LHCN-M2 (cell line): Measurements from ENCODE around the gene KATNB1. TPM values are rescaled to one million over a fixed set of nuclear protein-coding genes. Genes with fewer than 3 reads are reported as not detected.

ENCODE experiments used
- DNase-seq: peaks from one replicate; pipeline ENCODE4 v3.0.0-alpha.2; 2012; ENCODE audit warnings: low read depth
- polyA plus RNA-seq: library from polyadenylated mRNA; unstranded; fragments of >200 nt; gene quantifications from one replicate; pipeline ENCODE4 v1.2.1, GENCODE V29; 2012; ENCODE audit warnings: missing spikeins
- total RNA-seq: library from RNA; depleted of rRNA; stranded (reverse); fragments of >200 nt; gene quantifications from 2 replicates; pipeline ENCODE4 v1.2.3, GENCODE V29; 2014; rRNA removed

The KATNB1 gene, protein sequence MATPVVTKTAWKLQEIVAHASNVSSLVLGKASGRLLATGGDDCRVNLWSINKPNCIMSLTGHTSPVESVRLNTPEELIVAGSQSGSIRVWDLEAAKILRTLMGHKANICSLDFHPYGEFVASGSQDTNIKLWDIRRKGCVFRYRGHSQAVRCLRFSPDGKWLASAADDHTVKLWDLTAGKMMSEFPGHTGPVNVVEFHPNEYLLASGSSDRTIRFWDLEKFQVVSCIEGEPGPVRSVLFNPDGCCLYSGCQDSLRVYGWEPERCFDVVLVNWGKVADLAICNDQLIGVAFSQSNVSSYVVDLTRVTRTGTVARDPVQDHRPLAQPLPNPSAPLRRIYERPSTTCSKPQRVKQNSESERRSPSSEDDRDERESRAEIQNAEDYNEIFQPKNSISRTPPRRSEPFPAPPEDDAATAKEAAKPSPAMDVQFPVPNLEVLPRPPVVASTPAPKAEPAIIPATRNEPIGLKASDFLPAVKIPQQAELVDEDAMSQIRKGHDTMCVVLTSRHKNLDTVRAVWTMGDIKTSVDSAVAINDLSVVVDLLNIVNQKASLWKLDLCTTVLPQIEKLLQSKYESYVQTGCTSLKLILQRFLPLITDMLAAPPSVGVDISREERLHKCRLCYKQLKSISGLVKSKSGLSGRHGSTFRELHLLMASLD
- total RNA-seq = 23.4 and 23.7 TPM in 2 replicates
- 15.8 TPM for polyA plus RNA-seq

DNA sequence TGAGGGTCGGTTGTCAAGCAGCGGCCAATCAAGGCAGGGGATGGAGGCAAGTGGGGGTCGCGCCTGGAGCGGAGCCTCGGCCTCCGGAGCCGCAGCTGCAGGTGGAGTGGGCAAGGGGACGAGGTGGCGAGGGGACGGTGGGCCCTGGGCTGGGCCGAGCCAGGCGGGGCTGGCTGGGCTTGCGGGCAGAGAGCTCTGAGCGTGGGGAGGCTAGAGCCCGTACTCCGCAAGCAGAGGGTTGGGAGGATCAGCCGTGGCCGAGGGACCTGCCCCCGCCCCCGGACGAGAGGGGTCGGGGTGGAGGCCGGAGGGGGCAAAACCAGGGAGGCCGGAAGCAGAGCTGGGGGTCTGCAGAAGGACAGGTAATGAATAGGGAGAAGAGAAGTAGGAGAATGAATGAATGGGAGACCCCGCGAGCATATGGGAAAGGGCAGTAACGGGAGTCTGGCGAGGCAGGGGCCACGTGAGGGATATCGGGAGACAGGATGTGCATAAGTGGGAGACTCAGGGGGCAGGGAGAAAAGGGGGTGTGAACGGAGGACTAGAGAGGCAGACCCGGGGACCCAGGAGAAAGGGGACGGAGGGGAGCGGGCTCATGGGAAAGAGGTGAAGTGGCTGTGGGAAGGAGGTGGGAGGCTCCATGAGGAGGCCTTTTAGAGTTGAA is at the start of gene KATNB1:
Gene KATNB1 (plus strand): TSS at position 16 of the 664 bp plus-strand sequence. CDS start 1,474 bp downstream, outside the sequence.
- no peak for DNase-seq

DNA sequence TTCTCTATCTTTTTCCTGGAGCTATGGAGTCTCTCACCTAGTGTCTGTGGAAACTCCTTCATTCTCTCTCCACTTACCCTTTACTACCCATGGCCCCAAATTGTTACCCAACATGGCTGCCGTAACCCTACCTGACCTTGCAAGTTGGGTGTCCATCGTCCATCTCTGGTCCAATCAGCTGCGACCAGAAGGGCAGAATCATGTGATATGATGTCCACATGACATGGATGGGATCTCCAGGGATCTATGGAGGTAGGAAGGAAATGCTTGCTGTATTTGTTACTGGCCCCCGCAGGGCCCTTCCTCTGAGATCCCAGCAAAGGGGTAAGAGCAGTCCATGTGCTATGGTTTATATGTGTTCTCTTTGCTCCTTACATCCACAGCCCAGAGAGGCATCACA is 49.0 kb upstream of the KATNB1 start:
- no peak for DNase-seq

DNA sequence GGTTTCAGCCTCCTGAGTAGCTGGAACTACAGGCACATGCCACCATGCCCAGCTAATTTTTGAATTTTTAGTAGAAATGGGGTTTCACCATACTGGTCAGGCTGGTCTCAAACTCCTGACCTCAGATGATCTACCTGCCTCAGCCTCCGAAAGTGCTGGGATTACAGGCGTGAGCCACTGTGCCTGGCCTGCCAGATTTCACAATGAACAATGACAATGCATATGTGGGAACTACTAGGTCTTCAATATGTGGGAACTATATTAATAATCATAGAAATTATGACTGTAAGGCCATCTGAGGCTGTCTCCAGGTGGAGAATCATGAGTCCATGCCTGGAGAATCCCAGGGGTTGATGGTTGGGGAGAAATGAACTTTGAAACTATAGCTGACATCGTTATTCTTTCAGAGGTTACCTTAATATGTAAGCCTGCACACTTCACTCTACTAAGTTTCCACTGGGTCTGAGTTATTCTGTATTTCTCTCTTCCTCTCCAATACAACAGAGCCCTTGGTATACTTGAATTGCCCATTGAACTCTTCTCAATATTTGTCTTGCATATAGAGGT is 48.1 kb upstream of the KATNB1 start:
- no peak for DNase-seq

DNA sequence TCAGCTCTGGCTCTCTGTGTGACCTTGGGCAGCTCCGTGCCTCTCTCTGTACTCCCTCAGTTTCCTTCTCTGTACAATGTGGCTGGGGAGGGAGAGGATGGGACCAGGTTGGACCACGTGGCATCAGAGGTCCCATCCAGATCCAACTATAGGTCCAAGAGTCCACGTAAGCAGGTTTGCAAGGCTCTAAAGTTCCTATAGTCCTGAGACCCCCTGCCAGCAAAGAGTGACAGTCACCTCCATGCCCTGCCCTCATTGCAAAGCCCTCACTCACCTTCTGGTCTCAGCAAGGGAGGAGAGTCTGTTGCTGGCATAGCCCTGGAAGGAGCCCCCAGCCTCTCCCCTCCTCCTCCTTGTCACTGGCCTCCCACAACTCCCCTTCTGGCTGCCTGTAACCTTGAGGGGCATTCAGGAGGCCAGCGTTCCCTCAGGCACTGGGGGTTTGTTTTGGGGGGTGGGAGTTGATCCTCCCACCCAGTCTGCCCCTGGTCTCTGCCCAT is 47.0 kb upstream of the KATNB1 start:
- DNase-seq = no peak

DNA sequence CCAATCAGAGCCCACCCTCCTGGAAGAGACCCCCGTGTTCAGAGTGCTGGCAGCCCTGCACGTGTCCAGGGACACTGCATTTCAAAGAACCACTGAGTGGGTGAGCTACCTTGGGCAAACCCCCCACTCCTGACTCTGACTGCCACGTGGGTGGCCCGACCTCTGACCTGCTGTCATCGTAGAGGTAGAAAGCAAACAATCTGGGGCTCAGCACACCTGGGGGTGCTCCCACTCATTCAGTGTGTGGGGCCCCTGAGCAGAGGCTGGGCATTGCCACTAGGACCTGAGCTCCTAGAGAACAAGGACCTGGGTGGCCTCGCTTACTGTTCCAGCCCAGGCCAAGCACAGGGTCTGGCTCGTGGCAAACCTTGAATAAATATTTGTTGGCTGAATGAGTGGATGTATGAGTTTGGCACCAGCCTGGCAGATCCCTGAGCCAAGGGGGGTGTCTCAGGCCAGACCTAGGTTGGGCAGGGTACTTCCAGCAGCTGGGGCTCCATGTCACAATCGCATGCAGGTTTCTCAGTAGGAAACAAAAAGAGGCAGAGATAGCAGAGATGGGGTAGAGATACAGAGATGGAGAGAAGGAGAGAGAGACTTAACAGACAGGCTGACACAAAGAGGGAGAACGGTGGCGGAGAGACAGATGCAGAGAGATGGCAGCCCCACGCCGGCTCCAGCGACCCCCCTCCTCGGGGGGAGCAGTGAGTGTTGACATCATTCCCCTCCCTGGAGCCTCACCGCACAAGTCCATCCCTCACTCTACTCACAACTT is 46.4 kb upstream of the KATNB1 start:
- no peak for DNase-seq

DNA sequence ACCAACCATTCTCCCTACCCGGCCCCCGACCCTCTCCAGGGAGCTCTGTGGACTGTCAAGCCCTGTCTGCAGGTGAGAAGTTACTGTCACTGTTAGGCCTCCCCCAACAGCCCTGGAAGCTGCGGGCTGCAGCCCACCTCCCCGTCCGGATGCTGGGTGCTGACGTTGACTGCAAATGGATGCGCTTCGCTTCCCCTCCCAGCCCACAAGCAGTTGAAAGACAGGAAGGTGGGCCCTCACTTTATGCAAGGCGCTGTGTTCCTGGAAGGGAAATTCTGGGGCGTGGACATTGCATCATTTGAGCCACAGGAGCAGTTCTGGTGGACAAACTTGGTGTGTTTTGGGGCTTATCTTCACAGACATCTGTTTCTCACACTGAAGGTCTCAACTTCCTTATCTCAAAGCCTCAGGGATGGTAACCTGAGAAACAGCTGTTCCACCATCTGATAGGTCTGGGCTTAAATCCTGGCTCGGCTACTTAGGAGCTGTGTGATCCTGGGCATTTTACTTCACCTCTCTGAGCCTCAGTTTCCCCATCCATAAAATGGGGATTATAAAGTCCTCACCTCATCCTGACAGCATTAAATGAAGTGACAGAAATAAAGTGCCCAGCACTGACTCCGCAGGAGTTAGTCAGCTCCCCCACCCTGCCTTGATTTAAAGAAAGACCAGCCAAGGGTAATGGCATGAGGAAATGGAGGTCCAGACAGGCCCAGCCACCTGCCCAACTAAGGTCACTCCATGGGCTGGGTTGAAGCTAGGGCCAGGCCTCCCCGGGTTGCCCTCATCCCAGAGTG is 45.6 kb upstream of the KATNB1 start:
- DNase-seq = no peak

DNA sequence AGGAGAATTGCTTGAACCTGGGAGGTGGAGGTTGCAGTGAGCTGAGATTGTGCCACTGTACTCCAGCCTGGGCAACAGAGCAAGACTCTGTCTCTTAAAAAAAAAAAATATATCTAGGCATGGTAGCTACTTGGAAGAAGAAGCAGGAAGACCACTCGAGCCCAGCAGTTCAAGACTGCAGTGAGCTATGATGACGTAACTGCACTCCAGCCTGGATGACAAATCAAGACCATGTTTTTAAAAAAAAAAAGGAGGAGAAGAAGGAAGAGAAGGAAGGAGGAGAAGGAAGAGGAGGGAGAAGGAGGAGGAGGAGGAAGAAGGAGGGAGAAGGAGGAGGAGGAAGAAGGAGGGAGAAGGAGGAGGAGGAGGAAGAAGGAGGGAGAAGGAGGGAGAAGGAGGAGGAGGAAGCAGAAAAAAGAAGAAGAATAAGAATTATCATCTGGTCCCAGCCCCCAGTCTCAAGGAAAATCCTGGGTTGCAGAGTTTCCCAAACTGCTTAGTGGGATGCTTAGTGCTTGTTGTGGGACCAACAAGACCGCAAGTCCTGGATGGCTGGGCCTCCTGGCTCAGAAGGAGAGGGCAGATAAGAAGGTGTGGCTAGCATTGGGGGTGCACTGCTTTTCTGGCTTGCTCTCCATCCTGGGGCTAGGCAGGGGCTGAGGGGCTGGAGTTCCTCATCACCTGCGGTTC is 44.6 kb upstream of the KATNB1 start:
- DNase-seq = no peak

DNA sequence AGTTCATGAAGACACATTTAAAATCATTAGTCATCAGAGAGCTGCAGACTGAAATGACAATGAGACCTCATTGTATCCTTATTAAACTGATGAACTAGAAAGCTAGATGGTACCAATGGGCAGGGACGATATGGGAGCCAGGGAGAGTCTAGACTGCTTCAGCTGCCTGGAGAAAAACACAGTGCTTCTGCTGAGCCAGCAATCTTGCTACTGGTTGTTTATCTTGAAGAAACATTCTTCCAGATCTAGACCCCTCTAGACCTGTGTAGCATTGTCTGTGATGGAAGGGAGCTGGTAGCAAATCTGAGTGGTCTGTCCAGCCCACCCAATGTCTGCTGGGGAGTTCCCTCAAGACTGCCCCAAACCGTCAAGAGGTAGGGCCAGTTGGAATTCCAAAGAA is 42.9 kb upstream of the KATNB1 start:
- no peak for DNase-seq

DNA sequence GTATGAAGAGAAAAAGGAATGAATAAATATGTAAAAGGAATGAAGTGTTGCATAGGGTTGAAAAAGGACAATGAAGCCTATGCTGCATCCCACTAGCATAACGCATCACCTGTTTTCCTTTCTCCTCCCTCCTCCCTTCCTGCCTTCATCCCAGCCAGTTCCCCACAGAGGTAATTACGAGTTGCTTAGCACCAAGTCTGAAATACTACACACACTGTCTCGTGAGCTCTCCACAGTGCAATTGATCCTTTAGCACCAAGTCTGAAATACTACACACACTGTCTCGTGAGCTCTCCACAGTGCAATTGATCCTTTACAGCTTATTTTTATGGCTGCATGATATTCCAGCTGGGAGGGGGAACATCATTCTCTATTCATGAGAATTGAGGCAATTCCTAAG is 42.0 kb upstream of the KATNB1 start:
- no peak for DNase-seq

DNA sequence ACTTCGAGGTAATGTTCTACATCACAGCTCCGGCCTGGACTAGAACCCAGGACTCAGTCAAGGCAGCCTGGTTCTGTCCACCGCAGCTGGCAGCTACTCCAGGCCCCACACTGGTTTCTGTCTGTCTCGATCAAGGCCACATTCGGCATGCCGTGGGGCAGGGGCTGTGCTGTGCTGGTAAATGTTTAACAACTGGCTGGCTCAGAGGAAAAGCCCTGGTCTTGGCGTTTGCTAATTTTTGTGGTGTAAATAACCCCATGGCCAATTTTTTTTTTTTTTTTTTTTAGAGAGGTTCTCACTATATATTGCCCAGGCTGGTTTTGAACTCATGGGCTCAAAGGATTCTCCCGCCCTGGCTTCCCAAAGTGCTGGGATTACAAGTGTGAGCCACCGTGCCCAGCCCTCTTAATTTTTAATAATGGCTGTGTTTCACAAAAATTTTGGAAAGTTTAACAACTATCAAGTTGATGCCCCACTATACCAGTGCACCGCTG is 41.3 kb upstream of the KATNB1 start:
- DNase-seq = no peak

DNA sequence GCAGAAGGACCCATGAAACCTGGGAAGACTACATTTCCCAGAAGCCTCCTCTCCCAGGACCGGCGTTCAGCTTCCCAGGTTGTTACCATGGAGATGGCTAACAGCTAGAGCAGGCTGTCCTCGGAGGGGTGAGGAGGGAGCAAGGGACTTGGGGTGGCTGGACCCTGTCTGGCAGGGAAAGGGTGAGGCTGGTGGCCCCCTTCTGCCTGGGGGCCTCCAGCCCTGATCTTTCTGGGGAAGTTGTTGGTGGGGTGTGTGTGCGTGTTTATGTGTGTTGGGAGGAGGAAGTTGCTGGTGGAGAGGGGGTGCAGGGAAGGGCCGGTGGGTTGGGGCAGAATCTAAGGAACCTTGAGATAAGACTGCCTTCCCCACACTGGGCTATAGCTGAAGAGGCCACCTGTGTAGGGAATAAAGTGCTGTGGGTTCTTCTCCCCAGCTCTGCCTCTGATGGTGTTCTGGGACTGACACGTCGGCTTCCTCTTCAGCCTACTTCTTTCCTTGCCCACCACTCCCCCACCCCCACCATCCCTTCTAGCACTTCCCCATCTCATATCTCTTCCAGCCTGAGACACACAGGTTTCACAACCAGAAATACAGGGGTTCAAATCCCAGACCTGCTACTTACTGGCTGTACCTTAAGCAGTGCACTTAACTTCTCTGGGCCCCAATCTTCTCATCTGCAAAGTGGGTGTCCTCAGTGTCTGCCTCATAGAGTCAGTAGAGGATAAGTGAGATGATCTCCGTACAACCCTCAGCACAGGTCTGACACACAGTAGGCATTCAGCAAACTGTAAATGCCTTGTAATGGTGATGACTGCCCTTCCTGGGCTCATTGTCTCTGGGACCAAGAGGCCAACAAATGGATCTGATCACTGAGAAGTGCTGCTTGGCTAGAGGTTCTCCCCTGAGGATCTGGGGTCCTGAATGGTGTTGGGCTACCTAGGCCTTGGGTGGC is 40.6 kb upstream of the KATNB1 start, which contains the start of gene DRC7:
Gene DRC7 (plus strand): TSS at position 82 of the 955 bp plus-strand sequence. CDS start 3,144 bp downstream, outside the sequence.
- peak; percentile 34 for DNase-seq

DNA sequence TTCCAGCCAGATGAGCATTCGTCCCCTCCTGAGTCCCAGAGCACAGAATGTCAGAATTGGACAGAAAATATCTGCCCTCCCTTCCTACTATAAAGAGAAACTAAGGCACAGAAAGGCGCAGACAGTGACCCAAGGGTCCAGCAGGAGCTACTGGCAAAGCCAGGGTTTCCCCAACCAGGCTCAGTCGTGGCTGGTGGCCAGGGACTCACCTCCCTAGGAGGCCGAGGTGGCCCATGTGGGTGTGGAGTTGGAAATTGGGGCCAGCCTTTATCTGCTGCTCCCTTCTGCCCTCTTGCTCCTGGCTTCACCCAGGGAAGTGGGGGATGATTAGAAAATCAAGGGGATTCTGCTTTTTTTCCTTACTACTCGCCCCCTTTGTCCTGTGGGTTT is 39.9 kb upstream of the KATNB1 start:
- no peak for DNase-seq

DNA sequence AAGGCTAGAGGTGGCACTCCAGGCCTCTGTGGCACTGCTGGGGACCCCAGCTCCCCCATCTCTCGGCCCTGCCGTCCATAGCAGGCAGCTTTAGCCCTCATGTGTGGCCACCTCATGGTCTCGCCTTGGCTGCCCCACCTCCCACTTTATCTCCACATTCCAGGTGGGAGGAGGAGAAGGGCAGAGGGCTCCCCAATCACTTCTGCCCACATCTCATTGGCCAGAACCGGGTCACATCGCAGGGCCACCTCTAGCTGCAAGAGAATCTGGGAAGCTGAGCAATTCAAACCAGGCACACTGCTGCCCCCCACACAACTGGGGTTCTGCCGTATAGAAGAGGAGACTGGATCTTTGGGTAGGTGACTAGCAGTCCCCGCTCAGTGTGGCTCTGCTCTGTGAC is 39.3 kb upstream of the KATNB1 start:
- DNase-seq = no peak

DNA sequence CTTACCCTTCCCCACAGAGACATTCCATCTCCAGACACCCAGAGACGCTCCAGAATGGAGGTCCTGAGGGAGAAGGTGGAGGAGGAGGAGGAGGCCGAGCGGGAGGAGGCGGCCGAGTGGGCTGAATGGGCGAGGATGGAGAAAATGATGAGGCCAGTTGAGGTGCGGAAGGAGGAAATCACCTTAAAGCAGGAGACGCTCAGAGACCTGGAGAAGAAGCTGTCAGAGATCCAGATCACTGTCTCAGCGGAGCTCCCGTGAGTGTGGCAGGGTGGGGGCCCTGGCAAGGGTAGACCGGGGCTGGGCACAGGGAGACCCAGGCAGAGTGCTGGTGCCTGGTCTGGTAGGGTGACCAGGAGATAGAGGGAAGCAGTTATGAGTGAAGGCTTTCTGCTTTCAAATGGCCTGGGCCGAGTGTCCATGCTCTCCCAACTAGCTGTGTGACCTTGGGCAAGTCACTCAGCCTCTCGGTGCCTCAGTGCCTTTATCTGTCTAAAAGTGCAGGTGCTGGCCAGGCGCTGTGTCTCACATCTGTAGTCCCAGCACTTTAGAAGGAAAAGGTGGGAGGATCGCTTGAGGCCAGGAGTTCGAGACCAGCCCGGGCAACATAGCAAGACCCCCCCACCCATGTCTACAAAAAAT is 37.6 kb upstream of the KATNB1 start:
- DNase-seq = no peak

DNA sequence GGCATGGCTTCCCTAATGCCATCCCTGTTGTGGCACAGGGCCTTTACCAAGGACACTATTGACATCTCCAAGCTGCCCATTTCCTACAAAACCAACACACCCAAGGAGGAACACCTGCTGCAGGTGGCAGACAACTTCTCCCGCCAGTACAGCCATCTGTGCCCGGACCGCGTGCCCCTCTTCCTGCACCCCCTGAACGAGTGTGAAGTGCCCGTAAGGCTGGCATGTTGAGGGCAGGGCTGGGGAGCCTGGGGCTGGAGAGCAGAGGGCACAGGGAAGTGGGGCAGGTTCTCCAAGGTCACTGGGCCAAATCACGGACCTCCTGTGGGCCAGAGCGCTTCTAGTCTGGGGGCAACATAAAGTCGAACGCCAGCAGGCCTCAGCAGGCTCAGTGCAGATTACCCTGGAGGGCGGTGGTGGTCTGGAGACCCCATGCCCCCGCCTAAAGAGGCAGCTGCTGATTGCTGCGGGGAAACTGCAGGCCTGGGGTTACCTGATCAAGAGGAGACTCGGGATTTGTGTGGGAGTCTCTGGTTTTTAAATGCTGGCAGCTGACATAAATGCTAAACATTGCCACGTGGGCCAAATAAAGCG is 36.7 kb upstream of the KATNB1 start:
- DNase-seq = no peak

DNA sequence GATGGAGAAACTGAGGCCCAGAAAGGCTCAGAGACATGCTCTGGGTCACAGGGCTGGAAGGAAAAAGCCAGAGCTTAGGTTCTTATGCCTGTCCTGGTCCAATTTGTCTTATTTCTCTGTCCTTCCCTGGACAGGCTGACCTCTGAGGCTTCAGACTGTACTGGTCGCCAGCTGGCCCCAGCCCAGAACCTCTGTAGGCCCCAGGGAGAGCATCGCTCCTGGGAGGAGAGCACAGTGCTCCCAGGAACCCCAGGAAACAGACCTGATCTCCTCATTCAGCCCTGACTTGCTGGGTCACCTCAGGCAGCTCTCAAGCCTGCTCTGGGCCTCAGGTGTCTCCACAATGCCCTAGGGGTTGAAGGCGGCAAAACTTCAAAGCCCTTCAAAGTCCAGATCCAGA is 36.1 kb upstream of the KATNB1 start:
- DNase-seq = no peak

DNA sequence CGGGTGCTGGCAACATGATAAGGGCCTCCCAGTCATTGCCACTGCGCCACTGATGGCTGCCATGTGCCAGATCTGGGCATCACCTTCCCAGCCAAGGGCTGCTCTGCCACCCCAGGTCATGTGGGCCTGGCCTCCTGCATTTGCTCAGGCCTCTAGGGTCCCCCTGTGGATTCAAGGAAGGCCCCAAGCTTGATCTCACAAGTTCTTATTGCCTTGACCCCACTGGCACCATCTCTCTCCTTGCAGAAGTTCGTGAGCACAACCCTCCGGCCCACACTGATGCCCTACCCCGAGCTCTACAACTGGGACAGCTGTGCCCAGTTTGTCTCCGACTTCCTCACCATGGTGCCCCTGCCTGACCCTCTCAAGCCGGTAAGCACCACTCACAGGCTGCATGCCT is 35.7 kb upstream of the KATNB1 start:
- DNase-seq = no peak
